ENCODE data around the gene KCTD21. TPM values are rescaled to one million over a fixed set of nuclear protein-coding genes. Genes with fewer than 3 reads are reported as not detected.

KCTD21 gene
- polyA plus RNA-seq, 1 donor, result 7.2 TPM

DNA sequence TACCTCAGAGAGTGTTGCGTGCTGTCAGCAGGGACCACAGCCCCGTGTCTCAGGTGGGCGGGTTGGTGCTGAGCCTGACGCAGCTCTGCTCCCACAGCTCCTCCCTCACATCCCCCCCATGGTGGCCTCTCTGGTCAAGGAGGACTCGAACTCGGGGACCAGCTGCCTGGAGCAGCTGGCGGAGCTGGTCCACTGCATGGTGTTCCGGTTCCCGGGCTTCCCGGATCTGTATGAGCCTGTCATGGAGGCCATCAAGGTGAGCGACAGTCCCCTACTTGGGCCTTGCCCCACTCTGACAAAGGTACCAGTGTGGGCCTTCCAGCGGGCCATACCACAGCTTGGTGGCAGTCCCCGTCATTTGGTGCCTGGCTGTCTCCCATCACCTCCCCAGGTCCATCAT, 12.1 kb upstream of the KCTD21 start:
- DNase-seq (ENCODE audit: low read depth), result no peak

DNA sequence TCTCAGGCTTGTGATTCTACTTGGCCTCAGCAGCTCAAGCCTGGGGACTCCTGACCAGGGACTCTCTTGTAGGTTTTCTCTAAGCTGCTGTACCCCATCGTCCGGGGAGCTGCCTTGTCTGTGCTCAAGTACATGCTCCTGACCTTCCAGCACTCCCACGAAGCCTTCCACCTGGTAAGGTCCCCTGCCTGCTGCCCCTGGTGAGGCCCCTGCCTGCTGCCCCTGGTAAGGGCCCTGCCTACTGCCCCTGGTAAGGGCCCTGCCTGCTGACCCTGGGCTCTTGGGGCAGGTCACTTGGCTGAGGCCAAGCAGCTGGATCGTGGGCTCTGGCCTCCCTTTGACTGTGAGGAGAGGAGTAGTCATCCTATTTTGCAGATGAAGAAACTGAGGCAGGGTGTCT, 11.6 kb upstream of the KCTD21 start:
- no peak for DNase-seq (ENCODE audit: low read depth)

DNA sequence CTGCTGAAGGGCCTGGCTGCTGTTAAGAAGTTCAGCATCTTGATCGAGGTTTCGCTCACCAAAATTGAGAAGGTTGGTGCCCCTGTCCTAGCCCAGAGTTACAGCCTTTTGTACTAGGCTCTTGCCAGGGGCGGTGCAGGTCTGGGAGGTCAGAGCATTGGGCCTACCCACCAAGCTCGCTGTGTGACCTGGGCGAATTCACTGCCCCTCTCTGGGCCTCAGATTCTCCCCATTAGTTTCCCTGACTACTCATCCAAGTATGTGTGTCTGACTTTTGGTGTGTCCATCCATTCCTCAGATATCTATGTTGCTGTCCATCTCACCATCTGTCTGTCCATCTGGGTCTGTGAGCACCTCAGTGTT, 11.2 kb upstream of the KCTD21 start:
- no peak for DNase-seq (ENCODE audit: low read depth)

DNA sequence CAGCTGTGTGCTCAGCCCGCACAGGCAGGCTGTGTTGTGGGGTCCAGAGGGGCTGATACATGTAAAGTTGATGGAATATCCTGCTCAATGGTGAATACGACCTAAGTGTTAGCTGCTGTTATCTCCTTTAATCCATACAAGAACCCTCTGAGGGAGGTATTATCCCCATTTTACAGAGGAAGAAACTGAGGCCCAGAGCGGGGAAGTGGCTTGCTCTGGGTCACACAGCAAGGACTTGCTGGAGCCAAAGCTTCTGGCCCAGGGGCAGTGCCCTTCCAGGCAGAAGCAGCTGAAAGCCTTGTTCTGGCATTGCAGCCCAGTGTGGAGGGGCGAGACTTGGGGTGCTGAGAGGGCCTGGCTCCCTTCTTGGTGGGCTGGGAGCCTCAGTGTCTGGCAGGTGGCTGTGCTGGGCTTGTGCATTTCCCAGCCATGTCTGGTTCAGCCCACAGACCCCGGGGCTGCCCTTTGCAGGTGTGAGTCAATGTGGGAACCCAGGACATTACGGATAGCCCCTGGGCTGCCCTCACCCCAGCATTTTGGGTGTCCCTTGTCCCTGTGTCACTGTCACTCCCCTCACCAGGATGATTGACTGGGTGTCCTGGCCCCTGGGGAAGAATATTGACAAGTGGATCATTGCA, 10.7 kb upstream of the KCTD21 start:
- no peak for DNase-seq (ENCODE audit: low read depth)

DNA sequence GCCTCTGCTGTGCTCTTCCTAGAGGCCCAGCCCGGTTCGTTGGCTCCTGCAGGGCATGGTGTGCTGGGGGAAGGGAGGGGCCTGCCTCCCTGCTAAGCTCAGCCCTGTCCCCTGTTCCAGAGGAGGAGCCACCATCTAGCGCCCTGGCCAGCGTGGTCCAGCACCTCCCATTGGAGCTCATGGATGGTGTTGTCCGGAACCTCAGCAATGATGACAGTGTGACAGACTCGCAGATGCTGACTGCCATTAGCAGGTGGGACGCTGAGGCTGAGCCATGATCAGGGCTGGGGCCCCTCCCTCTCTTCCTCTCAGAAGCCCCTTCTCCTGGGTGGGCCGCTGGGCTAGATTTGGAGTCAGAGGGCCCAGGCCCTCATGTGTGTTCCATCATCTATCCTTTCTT, 9.4 kb upstream of the KCTD21 start:
- DNase-seq (ENCODE audit: low read depth), result no peak

DNA sequence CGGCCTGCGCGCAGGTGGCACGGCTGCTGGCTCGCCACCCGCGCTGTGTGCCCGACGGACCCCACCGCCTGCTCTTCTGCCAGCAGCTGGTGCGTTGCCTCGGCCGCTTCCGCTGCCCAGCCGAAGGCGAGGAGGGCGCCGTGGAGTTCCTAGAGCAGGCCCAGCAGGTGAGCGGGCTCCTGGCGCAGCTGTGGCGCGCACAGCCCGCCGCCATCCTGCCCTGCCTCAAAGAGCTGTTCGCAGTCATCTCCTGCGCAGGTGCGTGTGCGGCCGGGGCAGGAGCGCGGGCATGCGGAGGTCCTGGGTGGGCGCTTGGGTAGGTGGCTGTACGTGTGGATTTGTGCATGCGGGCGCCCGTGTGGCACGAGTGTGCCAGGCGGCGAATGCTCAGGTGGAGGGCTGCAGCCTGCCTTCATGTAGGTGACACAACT, 8.2 kb upstream of the KCTD21 start:
- DNase-seq (ENCODE audit: low read depth), result no peak

DNA sequence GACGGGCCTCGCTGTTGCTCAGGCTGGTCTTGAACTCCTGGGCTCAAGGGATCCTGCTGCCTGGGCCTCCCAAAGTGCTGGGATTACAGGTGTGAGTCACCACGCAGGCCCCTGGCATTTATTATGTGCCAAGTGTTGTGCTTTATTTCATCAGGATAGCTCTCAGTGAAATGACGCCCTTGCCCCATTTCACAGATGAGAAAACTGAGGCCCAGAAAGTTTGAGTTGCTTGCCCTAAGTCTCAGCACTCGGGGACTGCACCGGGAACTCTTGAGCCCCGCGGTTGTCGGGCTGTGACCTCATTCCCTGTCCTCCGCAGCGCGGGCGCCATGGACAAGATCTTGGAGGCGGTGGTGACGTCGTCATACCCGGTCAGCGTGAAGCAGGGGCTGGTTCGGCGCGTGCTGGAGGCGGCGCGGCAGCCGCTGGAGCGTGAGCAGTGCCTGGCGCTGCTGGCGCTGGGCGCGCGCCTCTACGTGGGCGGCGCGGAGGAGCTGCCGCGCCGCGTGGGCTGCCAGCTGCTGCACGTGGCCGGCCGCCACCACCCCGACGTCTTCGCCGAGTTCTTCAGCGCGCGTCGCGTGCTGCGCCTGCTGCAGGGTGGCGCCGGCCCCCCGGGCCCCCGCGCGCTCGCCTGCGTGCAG, 7.6 kb upstream of the KCTD21 start:
- DNase-seq (ENCODE audit: low read depth), result no peak

DNA sequence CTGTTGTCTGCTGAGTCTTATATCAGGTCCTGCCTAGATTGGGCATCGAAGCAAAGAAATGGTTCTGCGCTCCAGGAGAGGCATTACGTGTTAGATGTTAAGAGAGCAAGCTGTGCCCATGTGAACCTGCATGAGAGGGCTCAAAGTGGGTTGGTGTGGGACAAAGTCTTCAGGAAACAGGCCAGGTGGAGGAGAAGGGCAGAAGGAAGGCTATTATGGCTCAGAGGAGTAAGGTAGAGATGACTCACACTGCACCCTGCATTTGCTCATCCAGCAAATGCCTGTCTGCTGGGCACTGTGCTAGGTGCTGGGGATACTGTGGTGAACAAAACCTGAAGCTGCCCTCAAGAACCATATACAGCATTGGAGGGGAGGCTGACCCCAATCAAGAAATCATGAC, 6.1 kb upstream of the KCTD21 start:
- no peak for DNase-seq (ENCODE audit: low read depth)

DNA sequence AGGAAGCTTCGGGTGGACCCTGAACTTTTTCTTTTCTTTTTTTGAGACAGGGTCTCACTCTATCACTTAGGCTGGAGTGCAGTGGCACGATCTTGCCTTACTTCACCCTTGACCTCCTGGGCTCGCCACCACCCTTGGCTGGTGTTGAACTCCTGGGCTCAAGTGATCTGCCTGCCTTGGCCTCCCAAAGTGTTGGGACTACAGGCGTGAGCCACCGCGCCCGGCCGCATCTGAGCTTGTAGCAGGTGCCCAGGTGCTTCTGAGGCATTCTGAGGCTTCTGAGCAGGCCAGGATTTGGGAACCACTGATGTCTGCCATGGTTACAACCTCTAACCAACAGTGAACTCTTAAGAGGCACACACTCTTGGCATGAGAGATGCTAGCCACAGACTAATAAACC, 5.4 kb upstream of the KCTD21 start:
- DNase-seq (ENCODE audit: low read depth), result no peak

DNA sequence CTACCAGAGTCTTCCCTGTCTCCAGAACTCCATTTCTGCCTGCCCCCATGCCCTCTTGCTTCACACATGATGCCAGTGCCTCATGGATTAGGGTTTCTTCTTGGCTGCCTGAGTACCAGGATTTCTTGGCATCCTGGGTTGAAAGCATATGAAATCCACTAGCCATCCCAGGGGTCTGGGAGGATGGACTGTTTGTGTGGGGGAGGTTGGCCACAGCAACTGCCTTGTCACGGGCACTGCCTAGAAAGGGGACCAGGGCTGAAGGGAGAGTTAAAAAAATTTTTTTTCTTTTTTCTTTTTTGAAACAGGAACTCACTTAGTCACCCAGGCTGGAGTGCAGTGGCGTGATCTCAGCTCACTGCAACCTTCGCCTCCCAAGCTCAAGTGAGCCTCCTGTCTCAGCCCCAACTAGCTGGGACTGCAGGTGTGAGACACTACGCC, 4.5 kb upstream of the KCTD21 start:
- DNase-seq (ENCODE audit: low read depth), result no peak

DNA sequence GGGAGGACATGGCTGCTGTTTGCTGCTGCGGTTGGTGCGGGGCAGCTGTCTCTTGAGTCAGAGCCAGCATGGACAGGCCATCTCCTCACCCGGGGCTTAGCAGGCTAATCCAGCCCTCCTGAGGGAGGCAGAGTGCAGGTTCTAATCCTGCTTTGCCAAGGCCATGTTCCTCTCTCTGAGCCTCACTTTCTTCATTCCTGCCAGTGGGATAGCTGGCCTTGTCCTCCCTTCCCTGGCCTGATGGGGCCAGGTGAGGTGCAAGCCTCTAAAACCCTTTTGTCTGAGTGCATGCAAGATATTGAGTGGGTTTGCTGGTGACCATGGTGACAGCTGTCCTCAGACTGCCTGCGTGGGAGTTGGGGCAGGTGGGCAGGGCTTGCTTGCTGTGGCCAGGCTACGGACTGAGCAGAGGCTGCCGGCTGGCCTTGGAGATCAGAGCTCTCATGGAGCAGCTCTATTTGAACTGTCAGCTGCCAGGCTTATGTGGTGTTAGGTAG, 3.8 kb upstream of the KCTD21 start:
- no peak for DNase-seq (ENCODE audit: low read depth)

DNA sequence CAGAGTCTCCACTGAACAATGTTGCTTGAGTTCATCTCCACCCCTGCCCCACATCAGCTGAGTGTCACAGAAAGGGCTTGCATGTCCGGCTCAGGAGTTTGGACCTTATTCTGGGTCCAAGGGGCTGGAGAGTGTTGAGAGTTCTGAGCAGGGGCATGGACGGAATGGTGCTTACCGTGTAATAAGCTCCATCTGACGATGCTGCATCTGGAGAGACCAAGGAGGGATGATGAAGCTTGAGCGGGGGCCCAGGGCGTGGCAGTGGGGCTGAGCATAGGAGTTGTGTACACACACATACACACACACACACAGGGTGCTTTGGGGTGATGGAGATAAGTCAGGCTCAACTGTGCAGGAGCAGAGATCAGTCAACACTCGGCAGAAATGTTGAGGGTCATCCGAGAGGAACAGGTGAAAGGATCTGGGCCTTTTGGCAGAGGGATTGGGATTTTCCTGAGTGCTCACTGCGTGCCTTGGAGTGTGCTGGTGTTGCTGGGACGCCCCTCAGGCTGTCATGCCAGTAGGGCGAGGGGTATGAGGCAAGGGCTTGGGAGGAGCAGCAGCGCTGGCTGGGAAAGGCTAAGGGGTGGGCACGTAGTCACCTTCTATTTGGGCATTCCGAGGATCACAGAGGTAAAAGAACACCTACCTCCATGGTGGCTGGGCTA, 2.6 kb upstream of the KCTD21 start:
- no peak for DNase-seq (ENCODE audit: low read depth)

DNA sequence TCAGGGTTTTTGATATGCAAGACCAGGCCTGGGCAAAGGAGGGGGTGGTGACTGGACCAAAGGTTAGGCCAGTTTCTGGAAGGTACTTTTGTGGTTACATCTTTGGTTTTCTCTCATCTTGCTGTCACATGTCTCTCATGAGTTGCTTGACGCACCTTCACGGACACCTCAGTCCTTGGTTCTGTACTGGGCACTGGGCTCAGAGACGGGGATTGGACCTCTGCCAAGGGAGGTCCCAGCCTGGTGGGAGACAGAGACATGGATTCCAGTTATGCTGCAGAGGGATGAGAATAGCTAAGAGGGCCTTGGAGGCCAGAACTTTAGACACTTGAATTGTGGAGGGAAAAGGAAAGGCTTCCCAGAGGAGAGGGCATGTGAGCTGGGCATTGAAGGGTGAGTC, 1.9 kb upstream of the KCTD21 start:
- no peak for DNase-seq (ENCODE audit: low read depth)

DNA sequence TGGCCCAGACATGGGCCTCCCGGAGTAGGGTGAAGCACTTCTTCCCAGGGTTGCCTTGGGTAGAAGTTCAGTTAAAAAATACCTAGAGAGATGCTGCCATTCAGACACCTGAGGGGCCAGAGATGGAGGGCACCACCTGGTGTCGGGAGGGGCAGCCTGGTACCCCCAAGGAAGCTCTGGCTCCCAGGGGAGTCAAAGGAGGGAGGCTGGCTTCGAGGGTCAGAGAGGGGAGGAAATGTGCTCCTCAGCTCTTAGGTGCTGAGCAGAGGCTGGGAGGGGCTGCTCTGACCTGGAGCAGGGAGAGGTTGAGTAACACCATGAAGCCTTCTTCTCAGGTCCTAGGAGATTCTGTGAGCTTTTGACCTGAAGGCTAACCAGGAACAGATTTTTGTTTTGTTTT, 1.4 kb upstream of the KCTD21 start:
- no peak for DNase-seq (ENCODE audit: low read depth)

DNA sequence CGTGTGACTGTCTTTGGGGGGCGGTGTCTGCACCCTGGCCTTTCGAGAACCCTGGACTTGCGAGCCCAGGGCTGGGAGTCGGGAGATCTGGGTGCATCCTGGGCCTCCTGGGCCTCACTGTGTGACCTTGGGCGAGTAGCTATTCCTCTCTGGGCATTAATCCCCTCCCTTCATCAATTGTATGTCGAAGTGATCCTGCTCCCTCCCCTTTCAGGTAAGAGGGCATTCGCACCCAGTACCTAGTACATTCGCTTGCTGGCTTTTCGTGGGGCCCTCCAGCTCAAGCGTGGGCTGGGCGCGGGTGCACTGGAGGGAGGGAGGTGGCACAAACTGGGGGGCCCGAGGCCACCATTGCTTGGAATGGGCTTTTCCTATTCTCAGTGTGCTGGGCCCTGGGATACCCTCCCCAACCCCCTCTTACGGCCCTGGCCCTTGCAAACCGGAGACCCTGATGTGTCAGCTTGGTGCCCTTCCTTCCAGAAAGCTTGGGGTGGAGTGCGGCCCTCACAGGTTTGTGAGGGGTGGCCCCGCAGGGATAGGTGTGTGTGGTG, 823 bp upstream of the KCTD21 start:
- DNase-seq (ENCODE audit: low read depth), result no peak

DNA sequence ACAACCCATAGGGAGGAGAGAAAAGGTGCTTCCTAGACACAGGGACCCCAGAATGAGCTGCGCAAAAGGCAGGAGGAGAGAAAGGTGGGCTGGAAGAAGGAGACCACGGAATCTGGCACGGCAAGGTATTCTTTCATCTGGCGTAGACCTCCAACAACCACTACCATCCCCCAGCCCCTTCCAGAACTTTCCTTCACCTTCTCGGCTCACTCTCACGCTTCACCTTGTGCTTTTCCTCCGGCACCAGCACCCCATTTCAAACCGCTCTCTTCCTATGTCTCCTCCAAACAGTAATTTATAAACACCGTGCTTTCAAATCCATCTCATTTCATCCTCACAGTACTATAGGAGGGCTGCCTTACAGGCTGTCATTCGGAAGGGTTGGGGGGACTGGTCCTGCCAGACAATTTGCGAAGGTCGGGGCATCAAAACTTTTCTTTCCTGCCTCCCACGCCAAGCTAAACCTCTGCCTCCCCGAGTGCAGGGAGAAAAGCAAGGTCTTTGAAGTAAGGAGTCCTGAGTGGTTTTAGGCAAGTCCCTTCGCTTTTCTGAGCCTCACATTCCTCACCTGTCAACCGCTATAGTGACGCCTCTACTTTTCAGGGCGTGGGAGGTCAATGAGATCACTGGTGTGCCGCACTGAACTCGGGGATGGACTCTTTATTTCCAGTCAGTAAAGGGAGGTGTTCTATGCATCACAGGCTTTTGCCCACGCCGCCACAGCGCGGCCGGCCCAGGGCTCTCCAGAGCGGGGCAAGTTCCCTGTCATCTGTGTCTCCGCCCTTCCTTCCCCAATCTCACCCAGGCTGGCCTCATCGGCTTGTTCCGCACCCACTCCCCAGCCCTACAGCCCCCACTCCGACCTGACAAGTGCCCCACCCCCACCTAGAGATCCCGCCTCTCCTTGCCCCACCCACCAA, 800 bp downstream of the KCTD21 start:
- DNase-seq (ENCODE audit: low read depth), result no peak

DNA sequence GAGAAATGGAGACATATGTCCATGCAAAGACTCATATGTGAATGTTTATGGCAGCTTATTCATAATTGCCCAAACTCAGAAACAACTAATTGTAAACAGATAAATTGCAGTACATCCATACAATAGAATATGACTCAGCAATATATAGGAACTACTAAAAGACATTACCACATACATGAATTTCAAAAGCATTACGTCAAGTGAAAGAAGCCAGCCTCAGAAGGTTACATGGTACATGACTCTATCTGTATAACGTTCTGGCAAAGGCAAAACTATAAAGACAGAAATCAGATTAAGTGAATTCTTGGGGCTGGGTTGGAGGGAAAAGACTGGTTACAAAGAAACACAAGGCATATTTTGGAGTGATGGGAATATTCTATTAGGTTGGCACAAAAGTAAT, 7.2 kb downstream of the KCTD21 start:
- no peak for DNase-seq (ENCODE audit: low read depth)

DNA sequence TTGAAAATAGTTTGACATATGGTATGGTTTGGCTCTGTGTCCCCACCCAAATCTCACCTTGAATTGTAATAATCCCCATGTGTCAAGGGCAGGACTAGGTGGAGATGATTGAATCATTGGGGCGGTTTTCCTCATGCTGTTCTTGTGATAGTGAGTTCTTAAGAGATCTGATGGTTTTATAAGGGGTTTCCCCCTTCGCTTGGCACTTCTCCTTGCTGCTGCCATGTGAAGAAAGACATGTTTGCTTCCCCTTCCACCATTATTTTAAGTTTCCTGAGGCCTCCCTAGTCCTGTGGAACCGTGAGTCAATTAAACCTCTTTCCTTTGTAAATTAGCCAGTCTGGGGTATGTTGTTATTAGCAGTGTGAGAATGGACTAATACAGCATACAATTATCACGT, 7.7 kb downstream of the KCTD21 start:
- DNase-seq (ENCODE audit: low read depth), result no peak

DNA sequence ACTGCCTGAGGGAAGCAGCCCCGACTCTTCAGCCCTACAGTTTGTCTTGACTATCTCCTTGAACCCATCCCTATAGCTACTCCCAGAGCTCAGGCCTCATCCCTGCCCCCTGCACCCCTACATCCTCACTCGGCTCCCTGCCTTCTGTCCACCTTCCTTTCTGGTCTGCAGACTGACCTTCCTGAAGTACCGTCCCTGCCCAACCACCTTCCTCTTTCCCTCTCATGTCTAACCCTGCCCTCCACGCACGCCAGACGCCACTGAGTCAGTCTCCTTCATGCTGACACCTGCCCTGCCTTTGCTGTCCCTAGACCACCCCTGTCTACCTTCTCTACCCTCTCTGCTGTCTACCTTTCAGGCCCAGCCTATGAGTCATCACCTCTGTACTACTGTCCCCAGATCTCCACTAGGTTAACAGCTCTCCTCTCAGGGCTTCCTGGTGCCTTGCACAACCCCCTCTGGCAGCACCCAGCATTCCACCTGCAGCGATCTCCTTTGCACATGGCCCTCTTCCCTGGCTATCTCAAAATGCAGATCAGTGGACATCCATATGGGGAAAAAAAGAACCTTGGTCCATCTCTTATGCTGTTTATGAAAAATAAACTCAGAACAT, 8.9 kb downstream of the KCTD21 start:
- no peak for DNase-seq (ENCODE audit: low read depth)

DNA sequence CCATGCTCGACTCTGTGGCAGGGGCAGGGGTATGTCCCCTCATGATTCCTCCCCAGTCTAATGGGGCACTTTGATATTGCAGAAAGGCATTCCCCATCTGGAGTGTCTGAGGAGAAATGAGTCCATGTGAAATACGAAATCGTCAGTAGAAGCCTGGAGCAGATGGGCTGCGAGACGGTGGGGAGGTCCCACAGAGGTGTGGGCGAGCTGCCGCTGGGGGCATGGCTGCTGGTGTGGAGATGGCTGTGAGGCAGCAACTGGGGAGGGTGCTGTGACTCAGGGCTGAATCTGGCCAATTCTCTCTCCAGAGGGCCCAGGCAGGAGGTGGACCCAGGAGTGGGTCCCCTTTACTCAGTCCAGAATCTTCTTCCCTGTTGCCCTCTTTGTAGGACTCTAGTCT, 11.2 kb downstream of the KCTD21 start:
- no peak for DNase-seq (ENCODE audit: low read depth)

DNA sequence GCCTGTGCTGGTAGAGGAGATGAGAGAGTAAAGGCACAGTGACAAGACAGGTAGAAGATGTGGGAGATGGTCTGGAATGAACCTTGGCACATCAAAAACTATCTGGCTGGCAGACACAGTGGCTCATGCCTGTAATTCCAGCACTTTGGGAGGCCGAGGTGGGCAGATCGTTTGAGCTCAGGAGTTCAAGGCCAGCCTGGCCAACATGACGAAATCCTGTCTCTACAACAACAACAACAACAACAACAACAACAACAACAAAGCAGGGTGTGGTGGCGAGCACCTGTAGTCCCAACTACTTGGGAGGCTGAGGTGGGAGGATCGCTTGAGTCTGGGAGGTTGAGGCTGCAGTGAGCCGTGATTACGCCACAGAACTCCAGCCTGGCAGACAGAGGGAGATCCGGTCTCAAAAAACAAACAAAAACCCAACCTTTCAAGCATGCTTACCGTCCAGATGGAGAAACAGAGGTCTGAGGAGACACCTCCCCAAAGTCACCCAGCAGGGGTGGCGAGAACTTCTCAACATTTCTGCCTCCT, 11.8 kb downstream of the KCTD21 start:
- DNase-seq (ENCODE audit: low read depth), result no peak
